GM12878 (cell line): ENCODE results near the gene SPP2. TPM values are rescaled to one million over a fixed set of nuclear protein-coding genes. Genes with fewer than 3 reads are reported as not detected.

Experiments
- ATAC-seq: fragments of 200-7000 bp; cut with Tn5 transposase; 3 replicates; pipeline ENCODE4 v1.9.1; 2020; ENCODE audit warnings: mild to moderate bottlenecking, moderate library complexity
- BruUV-seq: library from RNA; stranded (reverse); fragments of 400-500 nt; replicated peaks from 2 replicates; lab custom pipeline; 2021; lab: Mats Ljungman, UMichigan
- CTCF ChIA-PET: fragments of 300-600 bp; sonication (Branson Sonifier 250); formaldehyde crosslinking; extraction: SDS; loops from one replicate; lab custom pipeline; 2021; ENCODE audit warnings: inconsistent platforms; lab: Yijun Ruan, JAX
- POLR2A ChIA-PET: fragments of 350-600 bp; formaldehyde crosslinking; extraction: SDS; loops from one replicate; lab custom pipeline; 2021; ENCODE audit warnings: inconsistent platforms; lab: Charles Lee
- RAD21 ChIA-PET: fragments of 300-600 bp; sonication (Branson Sonifier 250); formaldehyde crosslinking; loops from one replicate; lab custom pipeline; 2023; ENCODE audit warnings: antibody characterized with exemption; ENCODE audit not compliant: unreplicated experiment; lab: Charles Lee
- SMC1A ChIA-PET: fragments of 300-600 bp; sonication (Branson Sonifier 250); formaldehyde crosslinking; loops from one replicate; lab custom pipeline; 2023; ENCODE audit not compliant: unreplicated experiment, uncharacterized antibody; lab: Charles Lee
- DNase-seq: peaks from one replicate; pipeline ENCODE4 v3.0.0-alpha.2; 2011; ENCODE audit warnings: low read depth, low spot score
- FAIRE-seq: peaks from 3 replicates; lab custom pipeline; 2011; peaks lifted over from hg19 to GRCh38; lab: Jason Lieb, UNC
- H2AFZ ChIP-seq: 2 replicates; pipeline ENCODE4 v1.6.0; 2011; ENCODE audit warnings: low read depth, low read length, control low read depth; ENCODE audit not compliant: control insufficient read depth
- H3K27ac ChIP-seq: 2 replicates; pipeline ENCODE4 v1.5.1; 2011; ENCODE audit warnings: control low read depth; ENCODE audit not compliant: control insufficient read depth, insufficient read depth
- H3K27me3 ChIP-seq, 2 experiments: replicated peaks in 1 of 2; 2 replicates each; pipeline versions ENCODE4 v1.6.0 to v1.6.1; 2011; ENCODE audit warnings: low read length in 1 of 2; ENCODE audit not compliant: control insufficient read depth in 2 of 2, insufficient read depth in 2 of 2
- H3K36me3 ChIP-seq, 2 experiments: 2 replicates each; pipeline ENCODE4 v1.5.1; 2011; ENCODE audit warnings: low read length in 1 of 2; ENCODE audit not compliant: control insufficient read depth in 2 of 2, insufficient read depth in 2 of 2
- H3K4me1 ChIP-seq: 2 replicates; pipeline ENCODE4 v1.6.1; 2011; ENCODE audit warnings: mild to moderate bottlenecking, low read length, moderate library complexity, mixed read lengths; ENCODE audit not compliant: control insufficient read depth, insufficient read depth
- H3K4me2 ChIP-seq: 2 replicates; pipeline ENCODE4 v1.6.0; 2011; ENCODE audit warnings: control low read depth; ENCODE audit not compliant: control insufficient read depth, insufficient read depth
- H3K4me3 ChIP-seq: fragments of 200-600 bp; sonication (generic); 2 replicates; pipeline ENCODE4 v1.5.1; 2016
- H3K79me2 ChIP-seq: 2 replicates; pipeline ENCODE4 v1.6.0; 2011; ENCODE audit warnings: low read length; ENCODE audit not compliant: control insufficient read depth, insufficient read depth
- H3K9ac ChIP-seq: 2 replicates; pipeline ENCODE4 v1.8.0; 2011; ENCODE audit warnings: low read length, control low read depth, mixed read lengths; ENCODE audit not compliant: control insufficient read depth, insufficient read depth
- H3K9me3 ChIP-seq: replicated peaks from 3 replicates; pipeline ENCODE4 v1.5.1; 2011; ENCODE audit warnings: mild to moderate bottlenecking, low read length; ENCODE audit not compliant: control insufficient read depth, insufficient read depth
- H4K20me1 ChIP-seq: 2 replicates; pipeline ENCODE4 v1.6.0; 2011; ENCODE audit not compliant: control insufficient read depth, insufficient read depth
- BCL3 ChIP-seq: IDR thresholded peaks from 2 replicates; pipeline ENCODE4 v1.6.1; 2011; ENCODE audit warnings: borderline replicate concordance, low read depth, mild to moderate bottlenecking, moderate library complexity, low read length; ENCODE audit not compliant: insufficient read depth, poor library complexity, severe bottlenecking
- HCFC1 ChIP-seq: fragments of 150-350 bp; IDR thresholded peaks from 2 replicates; pipeline ENCODE4 v1.6.1; 2014; ENCODE audit warnings: low read length
- NR2F1 ChIP-seq: fragments of 450-650 bp; conservative IDR thresholded peaks from 2 replicates; pipeline ENCODE4 v1.6.1; 2017; ENCODE audit warnings: mild to moderate bottlenecking
- SMC3 ChIP-seq: IDR thresholded peaks from 2 replicates; pipeline ENCODE4 v1.6.1; 2011; ENCODE audit warnings: low read length, improper control_type of control experiment, borderline replicate concordance
- SUZ12 ChIP-seq: fragments of 200-600 bp; sonication (generic); IDR thresholded peaks from one replicate; pipeline ENCODE4 v1.6.1; 2018; ENCODE audit warnings: antibody characterized with exemption, mild to moderate bottlenecking; ENCODE audit not compliant: unreplicated experiment
- TCF12 ChIP-seq: IDR thresholded peaks from 2 replicates; pipeline ENCODE4 v1.6.1; 2011; ENCODE audit warnings: low read depth, mild to moderate bottlenecking, low read length
- ZSCAN29 ChIP-seq: fragments of 450-650 bp; IDR thresholded peaks from 2 replicates; pipeline ENCODE4 v1.6.1; 2017; ENCODE audit warnings: mild to moderate bottlenecking, moderate library complexity
- WGBS: methylation state at CpG from one replicate; pipeline ENCODE4 v1.1.6; 2016; ENCODE audit warnings: low lambda C conversion rate; ENCODE audit not compliant: insufficient replicate concordance, insufficient coverage; ENCODE audit errors: missing lambda C conversion rate; 5-methylcytosine and 5-hydroxymethylcytosine counted together
- in situ Hi-C: fragments of 300-500 bp; cut with MboI; formaldehyde crosslinking; loops from 9 replicates; pipeline ENCODE4 v1.14.3; 2018; ENCODE audit warnings: mixed read lengths
- intact Hi-C: fragments of 100-400 bp; cut with micrococcal nuclease; formaldehyde crosslinking; loops from one replicate; pipeline ENCODE4 v1.14.2; 2022; ENCODE audit not compliant: unreplicated experiment
- polyA plus RNA-seq, 11 experiments: library from polyadenylated mRNA; depleted of rRNA in 4 of 11; unstranded in 6 of 11; stranded (reverse) in 5 of 11; fragments of >200 nt; fragmentation: Nextera tagmentation in 4 of 11; fragmentation: Illumina TruSeq in 1 of 11; extraction: Ambion mirVana in 4 of 11; extraction: Trizol in 1 of 11; gene quantifications; 1 replicate in 1 of 11; 2 replicates in 10 of 11; pipeline versions ENCODE4 v1.2.1 to v1.2.3, GENCODE V29; 2011 to 2016; ENCODE audit warnings: inconsistent platforms in 2 of 11, missing spikeins in 2 of 11, low read depth in 1 of 11
- total RNA-seq, 4 experiments: library from RNA; depleted of rRNA in 3 of 4; stranded (reverse); fragments of >200 nt in 3 of 4; fragmentation: Illumina TruSeq in 1 of 4; extraction: Trizol in 1 of 4; gene quantifications; 2 replicates each; pipeline versions ENCODE4 v1.2.1 to v1.2.3, GENCODE V29; 2013 to 2021
- TF ChIP-seq, protein P1 (sequence below): fragments of 450-650 bp; IDR thresholded peaks from 2 replicates; pipeline ENCODE4 v1.6.1; 2016; ENCODE audit warnings: mild to moderate bottlenecking

The SPP2 gene
- total and polyA plus RNA-seq, 10 of the 15 experiments (the other 5 are each of a cell fraction or from before 2014, with no cell fraction given) = not detected

- SMC1A ChIA-PET = no interaction called here
- POLR2A ChIA-PET = no interaction called here
- CTCF ChIA-PET = no interaction called here
Observed at GRCh38 chr2:234098681-234099080, 48.2 kb downstream of the SPP2 start.

More at GRCh38 chr2:234098681-234099080, 48.2 kb downstream of the SPP2 start:
- Histone ChIP-seq H3K9ac (no peak overlapping the region), H3K4me2 (no peak overlapping the region), H3K27ac (no peak overlapping the region), H3K36me3 (no peaks in the 10 kb centered on the region), H3K4me1 (peaks cover 6% of the 10 kb centered on the region; the same call in 1 of the 2 replicates), H4K20me1 (no peaks in the 10 kb centered on the region), H3K9me3 (no peaks in the 10 kb centered on the region), H2AFZ (no peak overlapping the region), H3K4me3 (no peak overlapping the region), H3K27me3 (no peaks in the 10 kb centered on the region), H3K79me2 (no peaks in the 10 kb centered on the region)
- RAD21 ChIA-PET = no interaction called here
- BruUV-seq = no TSS peak
- TF ChIP-seq SUZ12 = no peak
- no peak for TF ChIP-seq ZSCAN29
- no peak for TF ChIP-seq HCFC1
- no peak for TF ChIP-seq TCF12
- TF ChIP-seq, protein P1, sequence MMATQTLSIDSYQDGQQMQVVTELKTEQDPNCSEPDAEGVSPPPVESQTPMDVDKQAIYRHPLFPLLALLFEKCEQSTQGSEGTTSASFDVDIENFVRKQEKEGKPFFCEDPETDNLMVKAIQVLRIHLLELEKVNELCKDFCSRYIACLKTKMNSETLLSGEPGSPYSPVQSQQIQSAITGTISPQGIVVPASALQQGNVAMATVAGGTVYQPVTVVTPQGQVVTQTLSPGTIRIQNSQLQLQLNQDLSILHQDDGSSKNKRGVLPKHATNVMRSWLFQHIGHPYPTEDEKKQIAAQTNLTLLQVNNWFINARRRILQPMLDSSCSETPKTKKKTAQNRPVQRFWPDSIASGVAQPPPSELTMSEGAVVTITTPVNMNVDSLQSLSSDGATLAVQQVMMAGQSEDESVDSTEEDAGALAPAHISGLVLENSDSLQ = no peak
- TF ChIP-seq BCL3 = no peak
- no peak for TF ChIP-seq SMC3
- TF ChIP-seq NR2F1 = 0 out of 2 replicates have a peak, but pooled peaks have one; percentile 23
- in situ Hi-C loops (no loop called here), intact Hi-C loops (no loop called here)
- WGBS = 2% methylated on average over 6 of the region's 6 CpGs
- ATAC-seq (peak; percentile 51; the same call in 2 of the 3 replicates), DNase-seq (no peak), FAIRE-seq (no peak)
